Esophagus muscularis mucosa (tissue), 4 donors: ENCODE data around the gene COG5.

Experiments
- CTCF ChIP-seq, 3 experiments: fragments of 200-600 bp in 2 of 3; fragments of 450-650 bp in 1 of 3; sonication (generic) in 2 of 3; IDR thresholded peaks; one replicate each; pipeline ENCODE4 v1.5.1; 2017 to 2019; ENCODE audit warnings: antibody characterized with exemption in 3 of 3, mild to moderate bottlenecking in 2 of 3, moderate library complexity in 1 of 3
- EP300 ChIP-seq: sonication (generic); formaldehyde crosslinking; IDR thresholded peaks from one replicate; pipeline ENCODE4 v1.6.1; 2017; ENCODE audit warnings: antibody characterized with exemption
- POLR2A ChIP-seq: fragments of 450-650 bp; IDR thresholded peaks from one replicate; pipeline ENCODE4 v1.6.1; 2017; ENCODE audit warnings: antibody characterized with exemption, moderate library complexity, mild to moderate bottlenecking, low read depth
- POLR2AphosphoS5 ChIP-seq, 2 donors: sonication (generic); formaldehyde crosslinking; IDR thresholded peaks; one replicate each; pipeline ENCODE4 v1.6.1; 2017; ENCODE audit warnings: antibody characterized with exemption in 2 of 2

GRCh38 chr7:107394831-107395230 is 168.9 kb downstream of the COG5 start:
- TF ChIP-seq CTCF (IDR thresholded peaks at IDR 0.05) (no peak), POLR2A (no peak), POLR2AphosphoS5 (IDR thresholded peaks at IDR 0.05) (no peak), EP300 (no peak)
